Germinal center (tissue), 1 donor: ENCODE results near the gene SIK3.
"Not testable (repeated sequence)": the region's sequence is repeated elsewhere in the genome, so short reads cannot be mapped to it uniquely, and the experiment has no call there.

Source experiments
- DNase-seq: peaks from one replicate; pipeline ENCODE4 v3.0.0; 2012; ENCODE audit warnings: mixed read lengths, low spot score

SIK3 gene

DNA sequence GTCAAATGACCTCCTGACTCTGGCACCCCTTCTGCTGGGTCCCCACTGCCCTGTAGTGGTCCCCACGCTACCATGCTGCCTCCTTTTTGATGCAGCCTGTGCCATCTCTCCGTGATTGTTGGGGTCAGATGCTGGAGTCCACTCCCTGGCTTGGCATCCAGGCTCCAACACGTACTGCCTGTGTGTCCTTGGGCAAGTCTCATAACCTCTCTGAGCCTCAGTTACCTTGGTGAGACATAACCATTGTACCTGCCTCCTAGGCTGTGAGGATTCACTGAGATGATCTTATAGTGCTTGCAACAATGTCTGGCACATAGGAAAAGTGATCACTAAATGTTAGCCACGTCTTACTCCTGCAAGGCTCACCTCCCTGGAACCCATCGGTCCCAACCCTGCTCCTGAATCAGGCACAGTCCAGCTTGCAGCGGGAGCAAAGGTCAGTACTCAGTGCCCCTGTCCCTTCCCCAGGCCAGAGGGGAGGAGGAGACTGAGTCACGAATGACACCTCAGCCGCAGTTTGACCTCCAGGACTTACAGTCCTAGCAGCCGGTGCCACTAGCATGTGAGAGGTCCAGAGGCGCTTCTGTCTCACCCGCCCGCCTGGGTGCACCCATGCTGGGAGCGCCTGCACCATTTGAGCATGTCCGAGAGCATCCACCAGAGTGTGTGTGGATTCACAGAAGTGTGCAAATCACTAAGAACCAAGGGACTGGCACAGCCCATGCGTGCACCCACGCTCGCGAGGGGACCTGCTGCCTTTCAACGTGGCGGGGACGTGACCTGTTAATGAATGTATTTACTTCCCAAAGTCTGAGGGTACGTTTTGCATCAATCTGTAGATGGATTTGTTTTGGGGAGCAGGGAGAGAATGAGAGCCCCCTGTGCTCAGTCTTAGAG is 272.1 kb downstream of the SIK3 start:
- DNase-seq, result no peak

DNA sequence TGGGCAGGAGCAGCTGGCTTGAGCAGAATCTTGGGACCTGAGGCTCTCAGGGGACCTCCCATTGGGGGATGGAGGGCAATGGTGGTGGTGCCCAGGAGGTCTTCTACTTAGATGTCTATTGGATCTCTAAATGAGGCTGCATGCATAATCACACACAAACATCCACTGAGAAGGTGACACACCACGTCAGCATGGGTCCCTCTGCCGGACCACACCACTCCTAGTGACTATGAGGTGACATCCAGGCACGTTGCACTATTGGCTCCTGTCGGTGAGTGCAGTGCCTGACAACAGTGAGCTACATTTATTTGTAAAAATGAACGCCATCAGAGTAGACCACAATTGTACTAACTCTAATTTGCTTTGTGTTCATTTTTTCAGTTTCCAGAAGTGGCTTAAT is 272.8 kb downstream of the SIK3 start:
- no peak for DNase-seq

DNA sequence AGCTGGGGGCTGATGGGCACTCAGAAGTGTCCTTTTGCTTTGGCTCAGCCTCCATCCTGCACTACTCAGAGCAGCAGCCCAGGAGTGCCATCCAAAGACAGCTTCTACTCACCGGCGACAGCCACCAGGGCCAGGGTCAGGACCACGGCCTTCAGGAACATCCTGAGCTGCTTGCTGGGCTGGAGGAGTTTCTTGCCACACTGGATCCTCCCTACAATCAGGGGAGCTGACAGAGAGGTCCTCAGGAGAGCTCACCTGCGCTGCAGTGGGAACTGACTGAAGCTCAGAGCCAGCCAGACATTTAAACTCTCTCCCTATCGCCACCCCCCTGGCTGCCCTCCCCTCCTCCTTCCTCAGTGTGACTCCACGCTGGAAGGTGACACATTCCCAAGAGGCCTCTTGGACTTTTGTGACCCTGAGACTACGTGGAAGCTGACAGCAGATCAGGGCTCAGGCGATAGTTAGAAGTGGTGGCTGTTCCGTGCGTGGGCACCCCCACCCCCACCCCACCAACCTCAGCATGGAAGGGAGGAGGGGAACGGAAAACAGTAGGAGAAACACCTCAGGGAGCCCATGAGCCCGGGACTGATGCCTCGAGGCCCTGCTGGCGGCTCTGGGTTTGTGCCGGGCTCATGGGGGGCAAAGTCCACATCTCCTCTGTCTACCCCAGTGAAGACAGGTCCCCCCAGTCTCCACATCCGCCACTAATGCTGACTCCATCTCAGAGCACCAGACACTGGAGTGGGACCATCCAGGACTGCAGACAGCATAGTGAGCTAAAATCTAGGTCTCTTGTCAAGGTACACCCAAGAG is 275.0 kb downstream of the SIK3 start, which contains the start of gene APOA4:
Gene APOA4, minus strand, starts transcription at position 274 of the 813 bp plus-strand sequence. Its CDS starts 113 bp downstream, at position 161.
- no peak for DNase-seq

DNA sequence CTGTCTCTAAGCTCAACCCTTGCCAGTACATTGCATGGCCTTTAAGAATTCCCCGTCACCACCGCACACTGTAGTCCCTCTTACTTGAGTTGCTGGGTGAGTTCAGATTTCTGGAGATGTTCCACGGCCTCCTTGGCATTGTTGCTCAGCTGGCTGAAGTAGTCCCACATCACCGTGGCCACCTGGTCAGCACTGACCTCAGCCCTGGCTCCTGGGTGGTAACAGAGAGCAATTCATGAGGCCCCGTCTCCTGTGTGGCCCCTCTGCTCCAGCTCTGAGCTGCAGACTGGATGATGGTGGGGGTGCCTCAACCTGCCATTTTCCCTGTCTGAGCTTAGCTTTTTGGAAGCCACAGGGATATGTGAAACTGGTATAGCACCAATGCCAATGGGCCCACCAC is 275.7 kb downstream of the SIK3 start:
- DNase-seq, result no peak

DNA sequence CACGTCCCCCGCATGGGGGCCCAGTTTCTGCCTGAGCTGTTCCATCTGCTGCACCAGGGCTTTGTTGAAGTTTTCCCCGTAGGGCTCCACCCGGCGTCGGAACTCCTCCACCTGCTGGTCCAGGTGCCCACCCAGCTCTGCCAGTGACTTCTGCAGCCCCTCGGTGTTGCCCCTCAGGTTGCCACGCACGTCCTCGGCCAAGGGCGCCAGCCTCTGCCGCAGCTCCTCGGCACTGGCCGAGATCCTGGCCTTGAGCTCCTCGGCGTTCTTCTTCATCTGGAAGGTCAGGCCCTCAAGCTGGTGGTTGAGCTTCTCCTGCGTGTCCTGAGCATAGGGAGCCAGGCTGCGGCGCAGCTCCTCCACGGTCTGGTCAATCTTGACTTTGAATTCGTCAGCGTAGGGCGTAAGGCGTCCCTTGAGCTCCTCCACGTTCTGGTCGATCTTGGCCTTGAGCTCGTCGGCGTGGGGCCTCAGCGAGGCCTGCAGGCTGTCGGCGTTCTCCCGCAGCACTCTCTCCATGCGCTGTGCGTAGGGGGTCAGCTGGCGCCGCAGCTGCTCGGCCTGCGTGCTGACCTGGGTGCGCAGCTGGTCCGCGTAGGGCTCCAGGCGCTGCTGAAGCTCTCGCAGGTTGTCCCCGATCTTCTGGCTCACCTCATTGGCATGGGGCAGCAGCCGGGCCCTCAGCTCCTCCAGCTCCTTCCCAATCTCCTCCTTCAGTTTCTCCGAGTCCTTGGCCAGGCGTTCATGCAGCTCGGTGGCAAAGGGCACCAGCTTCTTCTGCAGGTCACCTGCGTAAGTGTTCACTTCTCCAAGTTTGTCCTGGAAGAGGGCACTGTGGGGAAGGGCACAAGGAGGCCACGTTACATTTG is 276.9 kb downstream of the SIK3 start:
- no peak for DNase-seq

DNA sequence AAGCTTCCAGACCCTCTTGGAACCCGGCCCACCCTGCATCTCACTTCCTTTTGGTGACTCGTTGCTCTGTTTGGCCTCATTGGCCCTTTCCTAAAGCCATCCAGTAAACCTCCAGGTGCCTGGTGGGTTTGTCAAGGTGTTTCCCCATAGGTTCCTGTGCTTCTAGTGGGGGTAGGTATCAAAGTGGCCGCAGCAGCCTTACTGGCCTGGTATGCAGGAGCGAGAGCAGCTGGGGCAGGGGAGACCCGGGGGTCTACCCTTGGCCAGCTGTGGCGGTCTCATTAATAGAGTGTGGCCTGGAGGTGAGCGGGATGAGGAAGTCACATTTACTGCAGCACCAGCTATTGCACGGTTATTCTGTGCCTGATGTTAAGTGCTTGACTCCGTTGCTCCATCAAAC is 279.2 kb downstream of the SIK3 start:
- DNase-seq, result no peak

DNA sequence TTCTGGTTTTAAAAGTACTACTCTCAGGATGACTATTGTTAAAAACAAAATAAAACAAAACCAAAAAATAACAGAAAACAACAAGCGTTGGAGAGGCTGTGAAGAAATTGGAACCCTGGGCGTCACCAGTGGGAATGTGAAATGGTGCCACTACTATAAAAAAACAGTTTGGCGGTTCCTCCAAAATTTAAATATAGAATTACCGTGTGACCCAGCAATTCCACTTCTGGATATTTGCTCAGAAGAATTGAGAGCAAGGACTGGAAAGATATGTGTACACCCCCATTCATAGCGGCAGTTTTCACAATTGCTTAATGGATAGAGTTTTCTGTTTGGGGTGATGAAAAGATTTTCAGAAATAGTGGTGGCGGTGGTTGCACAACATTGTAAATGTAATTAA is 283.7 kb downstream of the SIK3 start:
- DNase-seq, result no peak

DNA sequence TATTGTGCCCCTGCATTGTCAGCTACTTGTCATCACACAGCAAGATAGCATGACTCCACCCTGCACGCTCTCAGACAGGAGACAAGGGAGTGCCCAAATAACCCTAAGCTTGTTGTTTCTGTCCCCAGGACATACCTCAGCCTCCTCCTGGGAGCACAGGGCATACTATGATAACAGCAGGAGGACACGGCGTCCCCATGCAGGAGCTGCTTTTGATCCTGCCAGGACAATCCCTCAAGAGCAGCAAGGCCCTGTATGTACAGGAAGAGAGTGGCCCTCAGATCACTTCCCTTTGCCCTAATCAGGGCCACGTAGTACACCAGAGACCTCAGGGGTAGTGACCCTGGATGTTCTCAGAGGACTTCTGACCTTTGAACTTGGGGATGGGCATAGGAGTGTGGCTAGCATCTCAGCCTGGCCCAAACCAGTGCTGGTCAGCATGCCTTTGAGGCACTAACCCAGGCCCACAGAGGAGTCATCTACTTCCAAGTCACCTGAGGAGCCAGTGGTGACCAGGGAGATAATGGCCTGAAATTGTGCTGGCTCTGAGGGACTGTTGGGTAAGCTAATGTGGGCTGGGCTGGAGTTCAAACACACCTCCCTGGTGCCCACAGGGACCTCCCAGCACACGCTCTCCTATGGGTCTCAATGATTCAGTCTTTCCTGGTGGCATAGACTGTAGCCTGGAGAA is 284.3 kb downstream of the SIK3 start:
- no peak for DNase-seq

DNA sequence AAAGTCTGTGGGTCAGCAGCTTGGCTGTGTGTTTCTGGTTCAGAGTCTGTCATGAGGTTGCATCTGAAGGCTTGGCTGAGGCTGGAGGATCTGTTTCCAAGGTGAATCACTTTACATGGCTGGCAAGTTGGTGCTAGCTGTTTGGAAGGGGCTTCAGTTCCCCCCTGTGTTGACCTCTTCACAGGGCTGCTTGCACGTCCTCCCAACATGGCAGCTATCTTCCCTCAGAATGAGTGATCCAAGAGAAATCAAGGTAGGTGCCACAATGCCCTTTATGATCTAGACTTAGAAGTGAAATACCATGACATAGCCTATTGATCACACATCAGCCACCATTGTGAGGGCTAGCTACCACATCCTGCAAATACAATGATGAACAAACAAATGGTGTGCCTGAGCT is 285.1 kb downstream of the SIK3 start:
- DNase-seq, result no peak

DNA sequence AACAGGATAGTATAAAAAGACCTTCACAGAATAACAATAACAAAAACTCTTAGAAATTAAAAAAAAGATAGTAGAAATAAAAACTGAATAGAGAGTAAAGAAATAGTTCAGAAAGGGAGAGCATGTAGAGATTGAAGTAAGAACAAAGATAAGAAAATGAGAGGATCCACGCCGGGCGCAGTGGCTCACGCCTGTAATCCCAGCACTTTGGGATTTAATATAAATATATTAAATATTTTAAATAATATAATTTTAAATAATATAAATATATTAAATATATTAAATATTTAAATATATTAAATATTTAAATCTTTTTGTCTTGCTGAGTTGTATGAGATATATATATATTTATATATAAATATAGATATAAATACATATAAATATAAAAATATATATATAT is 286.1 kb downstream of the SIK3 start:
- no peak for DNase-seq

DNA sequence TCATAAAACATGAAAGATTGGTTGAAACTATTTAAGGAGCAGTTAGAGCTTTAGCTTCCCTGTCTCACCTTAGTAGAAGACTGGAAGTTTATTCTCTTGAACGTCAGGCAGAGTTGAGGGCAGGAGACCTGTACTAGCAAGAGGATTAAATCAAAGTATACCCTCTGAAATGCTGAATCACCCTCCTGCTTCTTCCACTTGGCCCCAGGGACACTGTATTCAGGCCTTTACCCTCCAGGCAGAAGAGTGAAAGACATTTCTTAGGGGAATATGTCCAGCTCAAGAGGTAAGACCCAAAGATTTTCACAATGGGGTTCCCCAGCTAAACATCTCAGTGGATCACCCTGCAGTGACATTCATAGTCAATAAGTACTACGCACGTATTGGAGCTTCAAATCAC is 287.0 kb downstream of the SIK3 start:
- DNase-seq, result no peak

DNA sequence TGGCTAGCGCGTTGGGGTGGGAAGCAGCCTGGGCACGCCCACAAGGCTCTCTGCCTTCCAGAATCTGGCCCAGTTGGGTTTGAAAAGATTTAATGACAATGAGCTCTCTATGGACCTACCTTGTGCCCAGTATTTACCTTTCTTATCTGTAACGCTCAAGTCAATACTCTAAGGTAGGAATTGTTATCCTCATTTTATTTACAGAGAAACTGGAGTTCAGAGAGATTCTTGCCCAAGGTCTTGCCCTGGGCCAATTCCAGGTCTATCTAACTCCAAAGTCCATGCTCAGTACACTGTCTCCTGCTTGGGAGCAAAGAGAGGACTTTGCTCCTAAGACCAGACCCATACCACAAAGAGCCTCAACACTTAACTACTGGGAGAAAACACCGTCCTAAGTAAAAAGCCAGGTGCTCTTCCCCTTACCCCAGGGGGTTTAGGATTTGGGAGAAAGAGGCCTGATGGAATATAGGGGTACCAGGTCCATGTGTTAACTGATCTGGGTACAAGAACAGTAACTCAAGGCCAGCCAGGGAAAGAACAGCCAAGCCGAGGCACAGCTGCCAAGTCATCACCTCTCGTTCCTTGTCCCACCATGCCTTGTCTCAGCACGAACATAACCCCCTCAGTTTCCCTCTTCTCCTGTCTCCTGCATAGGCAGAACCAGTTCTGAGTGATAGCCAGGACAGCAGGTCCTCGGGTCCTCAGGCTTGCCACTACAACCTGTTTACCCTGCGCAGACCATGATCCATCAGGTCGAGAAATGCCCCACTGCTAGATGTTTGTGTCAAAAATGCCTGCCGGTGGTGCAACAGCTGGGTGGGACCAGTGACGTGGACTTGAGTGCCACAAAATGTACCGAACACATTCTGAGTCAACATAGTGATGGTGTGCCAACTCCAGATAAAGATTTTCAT is 289.7 kb downstream of the SIK3 start:
- DNase-seq, result no peak

DNA sequence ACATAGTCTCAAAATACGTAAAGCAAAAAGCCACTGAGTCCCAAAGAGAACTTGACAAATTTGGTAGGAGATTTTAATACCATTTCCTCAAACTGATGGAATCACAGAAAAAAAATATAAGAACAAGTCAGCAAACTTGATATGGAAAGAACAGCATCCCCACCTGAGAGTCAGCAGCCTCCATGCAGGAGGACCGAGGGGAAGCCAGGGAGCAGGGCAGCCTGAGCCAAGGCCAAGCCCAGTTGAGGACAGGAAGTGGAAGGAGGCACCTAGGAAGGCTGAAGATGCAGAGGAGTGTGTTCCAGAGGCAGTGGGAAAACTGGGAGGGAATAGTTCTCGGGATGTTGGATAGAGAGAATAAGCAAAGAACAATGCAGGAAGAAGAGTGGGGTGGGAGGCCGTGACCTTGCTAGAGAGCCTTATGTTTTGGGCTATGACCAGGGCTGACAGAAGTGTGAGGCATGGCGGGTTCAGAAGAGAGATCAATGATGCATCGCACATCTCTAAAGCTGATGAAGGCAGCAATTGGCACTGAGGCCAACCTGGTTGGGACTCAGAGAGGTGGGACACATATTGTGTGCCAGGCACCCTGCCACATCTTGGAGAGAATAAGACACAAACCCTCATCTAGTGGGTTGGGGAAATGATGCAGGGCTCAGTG is 290.5 kb downstream of the SIK3 start:
- no peak for DNase-seq

DNA sequence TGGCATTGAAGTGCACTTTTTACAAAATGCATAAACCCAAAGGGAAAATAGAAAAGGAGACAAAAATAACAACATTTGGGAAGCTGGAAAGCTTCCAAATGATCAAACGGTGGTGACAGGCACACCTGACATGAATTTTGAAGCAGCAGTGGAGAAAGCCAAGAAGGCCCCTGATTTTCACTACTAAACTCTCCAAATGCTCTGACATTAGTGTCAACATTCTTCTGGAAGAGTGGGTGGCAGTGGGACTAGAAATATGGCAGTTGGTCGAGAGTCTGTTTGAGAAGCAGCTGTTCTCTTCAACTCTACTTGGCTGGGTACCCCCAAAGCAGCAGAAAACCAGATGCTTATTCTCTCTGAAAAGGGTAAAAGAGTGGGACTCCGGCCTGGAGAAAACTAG is 294.2 kb downstream of the SIK3 start:
- no peak for DNase-seq

DNA sequence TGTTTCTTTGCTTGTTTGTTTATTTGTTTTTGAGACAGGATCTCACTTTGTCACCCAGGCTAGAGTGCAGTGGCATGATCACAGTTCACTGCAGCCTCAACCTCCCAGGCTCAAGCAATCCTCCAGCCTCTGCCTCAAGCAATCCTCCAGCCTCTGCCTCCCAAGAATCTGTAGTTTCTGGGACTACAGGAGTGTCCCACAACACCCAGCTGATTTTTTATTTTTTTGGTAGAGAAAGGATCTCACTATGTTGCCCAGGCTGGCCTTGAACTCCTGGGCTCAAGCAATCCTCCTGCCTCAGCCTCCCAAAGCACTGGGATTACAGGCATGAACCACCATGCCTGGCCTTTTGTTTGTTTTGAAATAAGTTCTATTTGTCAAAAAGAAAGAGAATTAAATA is 296.6 kb downstream of the SIK3 start:
- DNase-seq, result not testable (repeated sequence)

DNA sequence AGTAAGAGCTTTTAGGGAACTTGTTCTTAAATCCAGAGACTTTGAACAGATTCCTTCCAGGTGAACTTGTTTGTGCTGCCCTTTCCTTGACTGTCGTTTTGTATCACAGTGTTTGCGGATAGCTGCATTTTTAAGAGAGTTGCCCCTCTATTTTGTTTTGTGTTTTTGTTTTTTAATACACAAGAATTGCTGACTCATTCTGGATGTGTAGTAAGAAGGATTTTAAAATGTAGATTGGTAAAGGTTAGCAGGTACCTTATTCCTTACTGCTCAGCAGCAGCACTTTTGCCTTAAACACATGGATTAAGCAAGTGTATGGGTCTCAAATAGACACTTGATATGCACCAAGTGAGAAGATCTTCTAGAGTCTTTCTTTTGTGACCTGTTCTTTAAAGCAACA is 297.6 kb downstream of the SIK3 start:
- DNase-seq, result no peak

DNA sequence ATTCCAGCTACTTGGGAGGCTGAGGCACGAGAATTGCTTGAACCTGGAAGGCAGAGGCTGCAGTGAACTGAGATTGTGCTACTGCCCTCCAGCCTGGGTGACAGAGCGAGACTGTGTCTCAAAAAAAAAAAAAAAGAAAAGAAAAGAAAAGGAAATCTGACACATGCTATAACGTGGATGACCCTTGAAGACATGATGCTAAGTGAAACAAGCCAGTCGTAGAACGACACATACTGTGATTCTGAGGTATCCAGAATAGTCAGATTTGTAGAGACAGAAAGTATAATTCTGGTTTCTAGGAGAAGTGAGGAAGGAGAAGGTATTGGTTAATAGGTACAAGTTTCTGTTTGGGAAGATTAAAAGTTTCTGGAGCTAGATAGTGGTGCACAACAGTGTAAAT is 299.9 kb downstream of the SIK3 start:
- DNase-seq, result no peak

DNA sequence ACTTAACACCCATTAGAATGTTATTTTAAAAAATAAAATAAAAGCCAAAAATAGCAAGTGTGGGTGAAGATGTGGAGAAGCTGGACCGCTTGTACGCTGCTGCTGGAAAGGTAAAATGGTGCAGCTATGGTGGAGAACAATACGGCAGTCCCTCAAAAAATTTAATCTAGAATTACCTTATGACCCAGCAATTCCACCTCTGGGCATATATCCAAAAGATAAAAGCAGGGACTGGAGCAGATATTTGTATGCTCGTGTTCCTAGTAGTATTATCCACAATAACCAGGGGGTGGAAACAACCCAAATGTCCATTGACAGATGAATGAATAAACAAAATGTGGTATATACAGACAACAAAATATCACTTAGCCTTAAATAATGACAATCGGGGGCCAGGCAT is 300.4 kb downstream of the SIK3 start:
- DNase-seq, result no peak

DNA sequence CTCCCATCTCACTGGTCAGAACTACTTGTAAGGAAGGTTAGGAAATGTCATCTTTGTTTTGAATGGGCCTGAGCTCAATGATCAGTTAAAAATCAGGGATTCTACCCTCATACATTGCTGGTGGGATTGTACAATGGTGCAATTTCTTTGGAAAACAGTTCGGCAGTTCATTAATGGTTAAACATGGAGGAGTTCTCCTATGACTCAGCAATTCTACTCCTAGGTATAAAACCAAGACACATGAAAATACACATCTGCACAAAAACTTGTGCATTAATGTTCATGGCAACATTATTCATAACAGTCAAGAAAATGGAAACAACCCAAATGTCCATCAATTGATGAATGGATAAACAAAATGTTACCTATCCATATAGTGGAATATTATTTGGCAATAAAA is 301.7 kb downstream of the SIK3 start:
- DNase-seq, result no peak

DNA sequence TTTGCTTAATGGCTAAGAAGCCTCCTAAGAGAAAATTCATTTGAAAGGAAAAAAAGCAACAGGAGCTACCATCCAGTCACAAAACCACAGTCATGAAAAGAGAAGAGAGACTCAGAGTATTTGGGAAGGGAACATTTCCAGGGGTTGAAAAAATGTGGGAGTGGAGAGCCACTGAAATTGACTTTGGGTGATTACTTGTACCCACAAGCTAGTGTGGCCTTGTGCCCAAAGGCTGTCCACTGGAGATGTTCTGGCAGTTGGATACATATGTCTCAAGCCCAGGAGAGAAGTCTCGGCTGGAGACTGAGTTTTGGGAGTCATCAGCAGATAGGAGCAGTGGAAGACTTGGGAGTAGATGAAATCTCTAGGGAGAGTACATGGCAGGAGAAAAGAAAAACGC is 303.4 kb downstream of the SIK3 start:
- DNase-seq, result no peak
